Endodermal cell (in vitro differentiated cells): Measurements from ENCODE around the gene SHC2. TPM values are rescaled to one million over a fixed set of nuclear protein-coding genes. Genes with fewer than 3 reads are reported as not detected.

Source experiments
- DNase-seq: peaks from one replicate; pipeline ENCODE4 v3.0.0-alpha.2; 2017
- H3K27ac ChIP-seq: 2 replicates; pipeline ENCODE4 v1.5.1; 2013; ENCODE audit warnings: mild to moderate bottlenecking, low read depth, low read length, moderate library complexity
- H3K27me3 ChIP-seq: 2 replicates; pipeline ENCODE4 v1.6.1; 2013; ENCODE audit warnings: mild to moderate bottlenecking, low read length, moderate library complexity; ENCODE audit not compliant: insufficient read depth, control insufficient read depth, poor library complexity, severe bottlenecking
- H3K36me3 ChIP-seq: 2 replicates; pipeline ENCODE4 v1.7.0; 2013; ENCODE audit warnings: mild to moderate bottlenecking, low read length, moderate library complexity; ENCODE audit not compliant: control insufficient read depth, insufficient read depth
- H3K4me1 ChIP-seq: one replicate; pipeline ENCODE4 v1.7.0; 2013; ENCODE audit warnings: low read length; ENCODE audit not compliant: control insufficient read depth, insufficient read depth
- H3K4me3 ChIP-seq: 2 replicates; pipeline ENCODE4 v1.5.1; 2013; ENCODE audit warnings: mild to moderate bottlenecking, low read length, moderate library complexity
- H3K9ac ChIP-seq: 2 replicates; pipeline ENCODE4 v1.6.1; 2013; ENCODE audit warnings: mild to moderate bottlenecking, low read length, moderate library complexity; ENCODE audit not compliant: poor library complexity, severe bottlenecking; ENCODE audit errors: extremely low read depth
- H3K9me3 ChIP-seq: 2 replicates; pipeline ENCODE4 v1.6.1; 2013; ENCODE audit warnings: mild to moderate bottlenecking, low read length, moderate library complexity; ENCODE audit not compliant: control insufficient read depth
- H3K27ac Mint-ChIP-seq: 2 replicates; pipeline ENCODE4 v1.8.0; 2020; ENCODE audit warnings: mixed read lengths
- H3K27me3 Mint-ChIP-seq: 2 replicates; pipeline ENCODE4 v1.8.0; 2021; ENCODE audit warnings: mild to moderate bottlenecking, mixed read lengths; ENCODE audit not compliant: insufficient read depth
- H3K36me3 Mint-ChIP-seq: 2 replicates; pipeline ENCODE4 v1.8.0; 2020; ENCODE audit warnings: low read depth, mixed read lengths
- H3K4me1 Mint-ChIP-seq: 2 replicates; pipeline ENCODE4 v1.8.0; 2020; ENCODE audit warnings: mixed read lengths
- H3K4me3 Mint-ChIP-seq: 2 replicates; pipeline ENCODE4 v1.8.0; 2020; ENCODE audit warnings: mild to moderate bottlenecking, moderate library complexity, mixed read lengths
- H3K9me3 Mint-ChIP-seq: 2 replicates; pipeline ENCODE4 v1.8.0; 2020; ENCODE audit warnings: mild to moderate bottlenecking, mixed read lengths
- WGBS, 2 experiments: methylation state at CpG; one replicate each; pipeline versions ENCODE4 v1.1.5 to v1.1.7; 2013; ENCODE audit warnings: missing lambda C conversion rate in 2 of 2, mixed read lengths in 1 of 2; ENCODE audit not compliant: insufficient coverage in 1 of 2, insufficient read length in 1 of 2; 5-methylcytosine and 5-hydroxymethylcytosine counted together
- total RNA-seq, 2 donors: library from RNA; stranded (reverse); fragmentation: NEBNext Ultra II Directional in 1 of 2; extraction: Animal tissue kit (Norgen Biotek cat#: 25700) in 1 of 2; gene quantifications; 2 replicates in 1 of 2; 3 replicates in 1 of 2; pipeline ENCODE4 v1.2.1, GENCODE V29; 2021
- TF ChIP-seq, protein P1 (sequence below): fragments of 200-600 bp; sonication (generic); conservative IDR thresholded peaks from 2 replicates; pipeline ENCODE4 v1.5.0; 2021; ENCODE audit warnings: antibody characterized with exemption, mild to moderate bottlenecking

The SHC2 gene
- total RNA-seq, 2 donors from 2014 or later = 56.5 to 93.0 TPM

DNA sequence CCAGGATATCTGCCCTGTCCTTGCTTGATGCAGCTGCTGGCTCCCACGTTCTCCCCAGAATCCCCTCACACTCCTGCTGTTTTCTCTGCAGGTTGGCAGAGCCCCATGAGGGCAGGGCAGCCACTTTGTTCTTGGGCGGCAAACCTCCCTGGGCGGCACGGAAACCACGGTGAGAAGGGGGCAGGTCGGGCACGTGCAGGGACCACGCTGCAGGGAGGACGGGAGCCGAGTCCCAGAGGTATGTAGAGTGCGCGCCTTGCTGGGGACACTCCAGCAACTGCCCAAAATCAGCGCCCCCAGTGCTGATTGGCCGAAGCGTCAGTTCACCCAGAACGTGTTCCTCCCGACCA is 86.0 kb downstream of the SHC2 start:
- H3K27me3 ChIP-seq = no peaks in the 10 kb centered on the region
- DNase-seq = peak; percentile 43
- H3K27ac Mint-ChIP-seq = no peak overlapping the region
- no peak overlapping the region for H3K4me3 Mint-ChIP-seq
- H3K4me3 ChIP-seq = no peak overlapping the region
- no peak overlapping the region for H3K9ac ChIP-seq
- no peaks in the 10 kb centered on the region for H3K4me1 Mint-ChIP-seq
- H3K27ac ChIP-seq = no peak overlapping the region
- no peaks in the 10 kb centered on the region for H3K9me3 Mint-ChIP-seq
- 84 to 93% methylated on average over 16 to 17 of the region's 17 CpGs for WGBS, 2 experiments
- no peaks in the 10 kb centered on the region for H3K36me3 ChIP-seq
- H3K27me3 Mint-ChIP-seq = peaks cover 24% of the 10 kb centered on the region
- TF ChIP-seq, protein P1, sequence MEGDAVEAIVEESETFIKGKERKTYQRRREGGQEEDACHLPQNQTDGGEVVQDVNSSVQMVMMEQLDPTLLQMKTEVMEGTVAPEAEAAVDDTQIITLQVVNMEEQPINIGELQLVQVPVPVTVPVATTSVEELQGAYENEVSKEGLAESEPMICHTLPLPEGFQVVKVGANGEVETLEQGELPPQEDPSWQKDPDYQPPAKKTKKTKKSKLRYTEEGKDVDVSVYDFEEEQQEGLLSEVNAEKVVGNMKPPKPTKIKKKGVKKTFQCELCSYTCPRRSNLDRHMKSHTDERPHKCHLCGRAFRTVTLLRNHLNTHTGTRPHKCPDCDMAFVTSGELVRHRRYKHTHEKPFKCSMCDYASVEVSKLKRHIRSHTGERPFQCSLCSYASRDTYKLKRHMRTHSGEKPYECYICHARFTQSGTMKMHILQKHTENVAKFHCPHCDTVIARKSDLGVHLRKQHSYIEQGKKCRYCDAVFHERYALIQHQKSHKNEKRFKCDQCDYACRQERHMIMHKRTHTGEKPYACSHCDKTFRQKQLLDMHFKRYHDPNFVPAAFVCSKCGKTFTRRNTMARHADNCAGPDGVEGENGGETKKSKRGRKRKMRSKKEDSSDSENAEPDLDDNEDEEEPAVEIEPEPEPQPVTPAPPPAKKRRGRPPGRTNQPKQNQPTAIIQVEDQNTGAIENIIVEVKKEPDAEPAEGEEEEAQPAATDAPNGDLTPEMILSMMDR = no peak
- no peaks in the 10 kb centered on the region for H3K9me3 ChIP-seq
- H3K4me1 ChIP-seq = no peaks in the 10 kb centered on the region
- H3K36me3 Mint-ChIP-seq = no peaks in the 10 kb centered on the region

DNA sequence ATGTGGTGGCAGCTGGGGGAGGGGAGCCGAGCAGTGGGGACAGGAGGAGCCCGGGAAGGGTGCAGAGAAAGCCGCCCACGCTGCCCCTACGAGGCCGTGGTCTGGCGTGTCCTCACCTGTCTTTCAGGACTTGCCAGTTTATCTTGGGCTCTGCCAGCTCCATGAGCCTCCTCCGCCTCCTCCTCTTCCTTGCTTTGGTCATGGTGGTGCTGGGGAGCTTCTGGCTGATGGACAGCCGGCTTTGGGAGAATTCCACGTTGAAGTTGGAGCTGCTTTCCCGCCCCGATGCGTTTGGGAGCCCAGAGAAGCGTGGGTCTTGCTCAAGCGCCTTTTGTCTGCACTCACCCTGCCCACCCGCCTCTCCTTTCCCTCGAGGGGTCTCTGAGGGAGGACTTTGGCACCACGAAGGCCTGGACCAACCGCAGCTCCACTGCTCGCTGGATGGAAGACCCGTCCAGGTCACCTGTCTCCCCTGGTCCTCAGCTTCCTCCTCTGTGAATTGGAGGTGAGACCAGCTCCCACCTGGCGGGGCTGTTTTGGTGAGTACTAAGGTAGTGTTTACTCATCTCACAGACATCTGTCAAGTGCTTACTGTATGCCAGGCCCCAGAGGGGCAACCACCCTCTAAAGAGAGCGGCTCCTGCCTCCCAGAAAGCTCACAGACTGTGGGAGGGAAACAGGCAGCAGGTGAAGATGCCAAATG is 86.5 kb downstream of the SHC2 start:
- DNase-seq = peak; percentile 49
- no peaks in the 10 kb centered on the region for H3K9me3 ChIP-seq
- H3K36me3 ChIP-seq = no peaks in the 10 kb centered on the region
- Mint-ChIP-seq H3K4me1 (no peaks in the 10 kb centered on the region), H3K27ac (no peak overlapping the region), H3K9me3 (no peaks in the 10 kb centered on the region), H3K36me3 (no peaks in the 10 kb centered on the region), H3K27me3 (peaks cover 21% of the 10 kb centered on the region), H3K4me3 (no peak overlapping the region)
- no peaks in the 10 kb centered on the region for H3K4me1 ChIP-seq
- TF ChIP-seq, protein P1 = no peak
- H3K4me3 ChIP-seq = no peak overlapping the region
- no peak overlapping the region for H3K9ac ChIP-seq
- whole genome bisulfite sequencing, 2 experiments = 85 to 88% methylated on average over 14 to 23 of the region's 23 CpGs
- no peak overlapping the region for H3K27ac ChIP-seq
- H3K27me3 ChIP-seq = no peaks in the 10 kb centered on the region

DNA sequence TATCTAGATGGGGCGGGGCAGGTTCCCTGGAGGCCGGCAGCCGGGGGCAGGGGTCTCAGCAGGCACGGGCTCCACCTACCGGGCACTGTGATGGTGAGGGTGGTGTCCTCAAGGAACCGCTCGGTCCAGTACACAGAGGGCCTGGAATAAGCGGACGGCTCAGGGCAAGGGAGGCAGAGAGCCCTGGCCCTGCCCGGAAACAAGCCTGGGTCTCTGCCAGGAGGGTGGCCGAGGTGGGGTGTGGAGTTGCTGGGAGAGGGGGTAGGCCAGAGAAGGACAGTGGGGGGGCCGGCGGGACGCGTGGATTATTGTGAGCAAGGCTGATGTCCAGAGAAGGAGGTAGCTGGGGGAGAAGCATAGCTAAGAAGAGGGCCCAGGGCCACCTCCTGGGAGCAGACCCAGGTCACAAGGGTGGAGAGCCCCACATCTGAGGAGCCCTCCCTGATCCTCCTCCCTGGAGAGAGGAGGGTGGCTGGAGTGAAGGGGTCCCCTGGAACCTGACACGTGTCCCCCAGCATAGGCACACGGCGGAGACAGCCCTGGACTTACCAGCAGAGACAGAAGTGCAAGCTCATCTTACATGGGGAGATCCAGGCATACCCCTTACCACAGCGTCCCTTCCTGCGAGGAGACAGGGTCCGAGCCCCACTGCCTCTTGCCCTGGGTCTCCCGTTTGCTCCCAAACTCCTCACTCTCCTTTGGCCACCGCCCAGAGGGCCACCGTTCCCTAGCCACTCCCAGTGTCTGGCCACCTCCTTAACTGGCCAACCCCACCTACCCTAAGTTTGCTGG is 87.2 kb downstream of the SHC2 start:
- Histone ChIP-seq H3K36me3 (no peaks in the 10 kb centered on the region), H3K9me3 (no peaks in the 10 kb centered on the region), H3K27me3 (no peaks in the 10 kb centered on the region), H3K4me1 (no peaks in the 10 kb centered on the region), H3K27ac (no peak overlapping the region), H3K9ac (no peak overlapping the region), H3K4me3 (no peak overlapping the region)
- peak; percentile 44 for DNase-seq
- Mint-ChIP-seq H3K36me3 (no peaks in the 10 kb centered on the region), H3K4me1 (no peaks in the 10 kb centered on the region), H3K27ac (no peak overlapping the region), H3K9me3 (no peaks in the 10 kb centered on the region), H3K27me3 (peaks cover 21% of the 10 kb centered on the region), H3K4me3 (no peak overlapping the region)
- WGBS, 2 experiments = 86 to 89% methylated on average over 13 to 24 of the region's 24 CpGs
- TF ChIP-seq, protein P1 = no peak
